PFSK-1 (cell line): Measurements from ENCODE around the gene IRF2BPL.

Experiments used
- POLR2AphosphoS5 ChIP-seq: IDR thresholded peaks from 2 replicates; pipeline ENCODE4 v1.6.1; 2012; ENCODE audit warnings: low read depth, mild to moderate bottlenecking, control low read depth, low read length, moderate library complexity
- SIN3A ChIP-seq: IDR thresholded peaks from 2 replicates; pipeline ENCODE4 v1.6.1; 2012; ENCODE audit warnings: mild to moderate bottlenecking, low read length, moderate library complexity, borderline replicate concordance; ENCODE audit not compliant: insufficient read depth
- TAF1 ChIP-seq: IDR thresholded peaks from 2 replicates; pipeline ENCODE4 v1.6.1; 2012; ENCODE audit warnings: low read length, control low read depth, borderline replicate concordance; ENCODE audit not compliant: insufficient read depth

- TF ChIP-seq TAF1 = no peak
- TF ChIP-seq POLR2AphosphoS5 = no peak
- TF ChIP-seq SIN3A = no peak
These were observed 14.9 kb upstream of the IRF2BPL start for GRCh38 chr14:77043177-77043983.
